NB4 (cell line): ENCODE measurements around the gene MROH7.
"Not testable (repeated sequence)": the region's sequence is repeated elsewhere in the genome, so short reads cannot be mapped to it uniquely, and the experiment has no call there.

Experiments used
- DNase-seq: peaks from one replicate; pipeline ENCODE4 v3.0.0; 2010; ENCODE audit warnings: low read depth
- H3K4me3 ChIP-seq: one replicate; pipeline ENCODE4 v1.5.1; 2011; ENCODE audit warnings: mild to moderate bottlenecking, low read depth, low read length, moderate library complexity
- CTCF ChIP-seq: IDR thresholded peaks from one replicate; pipeline ENCODE4 v1.5.1; 2012; ENCODE audit warnings: low read depth, low read length
- MAX ChIP-seq: IDR thresholded peaks from 2 replicates; pipeline ENCODE4 v1.6.1; 2011; ENCODE audit warnings: low read depth, low read length
- MYC ChIP-seq: IDR thresholded peaks from 2 replicates; pipeline ENCODE4 v1.6.1; 2011; ENCODE audit warnings: low read depth, low read length
- POLR2A ChIP-seq: IDR thresholded peaks from 2 replicates; pipeline ENCODE4 v1.6.1; 2011; ENCODE audit warnings: mild to moderate bottlenecking; ENCODE audit not compliant: insufficient read length; ENCODE audit errors: extremely low read depth

The MROH7 gene

GRCh38 chr1:54623216-54624007 is 18.2 kb upstream of the MROH7 start, which contains the start of gene FAM151A:
Gene FAM151A (minus strand): TSS chr1:54623525. CDS start chr1:54623395, 130 bp downstream.
- DNase-seq = no peak
- no peak within 1 kb of the TSS for H3K4me3 ChIP-seq
- TF ChIP-seq POLR2A = no peak
- TF ChIP-seq MYC = no peak
- TF ChIP-seq CTCF = no peak
- TF ChIP-seq MAX = no peak

- DNase-seq = no peak
These were observed 16.8 kb upstream of the MROH7 start for GRCh38 chr1:54624466-54625464.

GRCh38 chr1:54627196-54627595 is 14.4 kb upstream of the MROH7 start:
- no peak overlapping the region for H3K4me3 ChIP-seq
- DNase-seq = no peak
- no peak for TF ChIP-seq CTCF
- TF ChIP-seq MAX = no peak
- TF ChIP-seq MYC = no peak
- TF ChIP-seq POLR2A = no peak

More at GRCh38 chr1:54624466-54625464, 16.8 kb upstream of the MROH7 start:
- no peak for TF ChIP-seq CTCF
- no peak for TF ChIP-seq POLR2A
- no peak for TF ChIP-seq MAX
- no peak for TF ChIP-seq MYC
- no peak overlapping the region for H3K4me3 ChIP-seq

DNA sequence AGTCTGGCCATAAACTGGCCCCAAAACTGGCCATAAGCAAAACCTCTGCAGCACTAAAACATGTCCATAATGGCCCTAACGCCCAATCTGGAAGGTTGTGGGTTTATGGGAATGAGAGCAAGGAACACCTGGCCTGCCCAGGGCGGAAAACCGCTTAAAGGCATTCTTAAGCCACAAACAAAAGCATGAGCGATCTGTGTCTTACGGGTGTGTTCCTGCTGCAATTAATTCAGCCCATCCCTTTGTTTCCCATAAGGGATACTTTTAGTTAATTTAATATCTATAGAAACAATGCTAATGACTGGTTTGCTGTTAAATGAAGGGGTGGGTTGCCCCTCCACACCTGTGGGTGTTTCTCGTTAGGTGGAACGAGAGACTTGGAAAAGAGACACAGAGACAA is 5.8 kb upstream of the MROH7 start:
- not testable (repeated sequence) for H3K4me3 ChIP-seq, DNase-seq

DNA sequence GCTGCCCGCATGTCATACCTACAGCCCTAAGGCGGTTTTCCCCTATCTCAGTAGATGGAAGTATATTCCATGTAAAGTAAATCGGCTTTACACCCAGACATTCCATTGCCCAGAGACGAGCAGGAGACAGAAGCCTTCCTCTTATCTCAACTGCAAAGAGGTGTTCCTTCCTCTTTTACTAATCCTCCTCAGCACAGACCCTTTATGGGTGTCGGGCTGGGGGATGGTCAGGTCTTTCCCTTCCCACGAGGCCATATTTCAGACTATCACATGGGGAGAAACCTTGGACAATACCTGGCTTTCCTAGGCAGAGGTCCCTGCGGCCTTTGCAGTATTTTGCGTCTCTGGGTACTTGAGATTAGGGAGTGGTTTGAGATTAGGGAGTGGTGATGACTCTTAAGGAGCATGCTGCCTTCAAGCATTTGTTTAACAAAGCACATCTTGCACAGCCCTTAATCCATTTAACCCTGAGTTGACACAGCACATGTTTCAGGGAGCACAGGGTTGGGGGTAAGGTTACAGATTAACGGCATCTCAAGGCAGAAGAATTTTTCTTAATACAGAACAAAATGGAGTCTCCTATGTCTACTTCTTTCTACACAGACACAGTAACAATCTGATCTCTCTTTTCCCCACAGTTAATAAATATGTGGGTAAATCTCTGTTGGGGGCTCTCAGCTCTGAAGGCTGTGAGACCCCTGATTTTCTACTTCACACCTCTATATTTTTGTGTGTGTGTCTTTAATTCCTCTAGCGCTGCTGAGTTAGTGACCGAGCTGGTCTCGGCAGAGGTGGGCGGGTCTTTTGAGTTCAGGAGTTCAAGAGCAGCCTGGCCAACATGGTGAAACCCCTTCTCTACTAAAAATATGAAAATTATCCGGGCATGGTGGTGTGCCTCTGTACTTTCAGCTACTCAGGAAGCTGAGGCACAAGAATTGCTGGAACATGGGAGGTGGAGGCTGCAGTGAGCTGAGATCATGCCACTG is 4.8 kb upstream of the MROH7 start:
- not testable (repeated sequence) for H3K4me3 ChIP-seq, DNase-seq

DNA sequence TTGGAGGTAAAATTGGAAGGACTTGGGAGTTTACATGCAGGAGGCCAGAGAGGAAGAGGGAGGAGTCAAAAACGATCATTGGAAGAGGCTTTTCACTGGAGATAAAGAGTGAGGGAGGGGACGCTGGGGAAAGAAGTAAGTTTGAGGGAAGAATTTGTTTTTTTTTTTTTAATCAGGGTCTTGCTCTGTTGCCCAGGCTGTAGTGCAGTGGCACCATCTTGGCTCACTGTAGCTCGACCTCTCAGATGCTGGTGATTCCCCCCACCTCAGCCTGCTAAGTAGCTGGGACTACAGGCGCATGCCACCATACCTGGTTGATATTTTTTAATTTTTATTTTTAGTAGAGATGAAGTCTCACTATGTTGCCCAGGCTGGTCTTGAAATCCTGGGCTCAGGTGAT is 1.2 kb upstream of the MROH7 start:
- TF ChIP-seq MYC (no peak), CTCF (no peak)
- no peak for DNase-seq
- no peak overlapping the region for H3K4me3 ChIP-seq
